GM23248 (cell line): Measurements from ENCODE around the gene KIF18A. TPM values are rescaled to one million over a fixed set of nuclear protein-coding genes. Genes with fewer than 3 reads are reported as not detected.

ENCODE experiments used
- DNase-seq: peaks from one replicate; pipeline ENCODE4 v3.0.0-alpha.2; 2015
- H2AFZ ChIP-seq: fragments of 200-600 bp; sonication (generic); 2 replicates; pipeline ENCODE4 v1.6.1; 2016; ENCODE audit warnings: antibody characterized with exemption
- H3F3A ChIP-seq: fragments of 200-600 bp; sonication (generic); 2 replicates; pipeline ENCODE4 v1.6.1; 2016; ENCODE audit warnings: mild to moderate bottlenecking, antibody characterized with exemption, mixed run types; ENCODE audit not compliant: insufficient read depth
- H3K27ac ChIP-seq: fragments of 200-600 bp; sonication (generic); 2 replicates; pipeline ENCODE4 v1.5.1; 2016; ENCODE audit warnings: mild to moderate bottlenecking
- H3K27me3 ChIP-seq: fragments of 200-600 bp; sonication (generic); replicated peaks from 2 replicates; pipeline ENCODE4 v1.6.1; 2016; ENCODE audit warnings: mild to moderate bottlenecking; ENCODE audit not compliant: insufficient read depth
- H3K36me3 ChIP-seq: fragments of 200-600 bp; sonication (generic); 2 replicates; pipeline ENCODE4 v1.6.1; 2016; ENCODE audit warnings: low read depth, mild to moderate bottlenecking
- H3K4me1 ChIP-seq: fragments of 200-600 bp; sonication (generic); 2 replicates; pipeline ENCODE4 v1.6.1; 2016; ENCODE audit warnings: mild to moderate bottlenecking; ENCODE audit not compliant: insufficient read depth
- H3K4me2 ChIP-seq: fragments of 200-600 bp; sonication (generic); one replicate; pipeline ENCODE4 v1.6.1; 2016; ENCODE audit warnings: mild to moderate bottlenecking; ENCODE audit not compliant: unreplicated experiment
- H3K4me3 ChIP-seq: fragments of 200-600 bp; sonication (generic); 2 replicates; pipeline ENCODE4 v1.5.1; 2016; ENCODE audit warnings: mild to moderate bottlenecking
- H3K79me2 ChIP-seq: fragments of 200-600 bp; sonication (generic); 2 replicates; pipeline ENCODE4 v1.6.1; 2016; ENCODE audit warnings: mild to moderate bottlenecking; ENCODE audit not compliant: insufficient read depth
- H3K9ac ChIP-seq: fragments of 200-600 bp; sonication (generic); 2 replicates; pipeline ENCODE4 v1.6.1; 2016; ENCODE audit warnings: mild to moderate bottlenecking
- H3K9me2 ChIP-seq: fragments of 200-600 bp; sonication (generic); 2 replicates; pipeline ENCODE4 v1.6.1; 2016; ENCODE audit warnings: mixed run types, mild to moderate bottlenecking, moderate library complexity; ENCODE audit not compliant: insufficient read depth
- H3K9me3 ChIP-seq: fragments of 200-600 bp; sonication (generic); one replicate; pipeline ENCODE4 v1.6.1; 2017; ENCODE audit warnings: low read depth
- H4K20me1 ChIP-seq: fragments of 200-600 bp; sonication (generic); 2 replicates; pipeline ENCODE4 v1.6.0; 2016; ENCODE audit not compliant: insufficient read depth
- EZH2 ChIP-seq: fragments of 200-600 bp; sonication (generic); IDR thresholded peaks from 2 replicates; pipeline ENCODE4 v1.6.1; 2018; ENCODE audit warnings: antibody characterized with exemption, mild to moderate bottlenecking; ENCODE audit not compliant: insufficient read depth, poor library complexity, severe bottlenecking
- EZH2phosphoT487 ChIP-seq: fragments of 200-600 bp; sonication (generic); IDR thresholded peaks from 2 replicates; pipeline ENCODE4 v1.6.1; 2018; ENCODE audit warnings: antibody characterized with exemption, moderate library complexity, mild to moderate bottlenecking, low read depth; ENCODE audit not compliant: insufficient read depth
- WGBS, 2 experiments: methylation state at CpG; one replicate each; pipeline ENCODE4 v1.1.6; 2015 to 2017; ENCODE audit warnings: low lambda C conversion rate in 2 of 2, low coverage in 1 of 2; ENCODE audit errors: missing lambda C conversion rate in 2 of 2; 5-methylcytosine and 5-hydroxymethylcytosine counted together
- in situ Hi-C: fragments of 300-500 bp; cut with MboI; formaldehyde crosslinking; loops from 2 replicates; pipeline ENCODE4 v1.15.0; 2020
- polyA plus RNA-seq: library from polyadenylated mRNA; unstranded; fragments of >200 nt; fragmentation: Nextera tagmentation; extraction: Ambion mirVana; gene quantifications from 2 replicates; pipeline ENCODE4 v1.2.1, GENCODE V29; 2016
- total RNA-seq: library from RNA; depleted of rRNA; stranded (reverse); fragments of >200 nt; shearing (Covaris generic); gene quantifications from 2 replicates; pipeline ENCODE4 v1.2.3, GENCODE V29; 2014

Gene KIF18A
- total and polyA plus RNA-seq, 2 experiments from 2014 or later, result 7.8 to 9.1 TPM

DNA sequence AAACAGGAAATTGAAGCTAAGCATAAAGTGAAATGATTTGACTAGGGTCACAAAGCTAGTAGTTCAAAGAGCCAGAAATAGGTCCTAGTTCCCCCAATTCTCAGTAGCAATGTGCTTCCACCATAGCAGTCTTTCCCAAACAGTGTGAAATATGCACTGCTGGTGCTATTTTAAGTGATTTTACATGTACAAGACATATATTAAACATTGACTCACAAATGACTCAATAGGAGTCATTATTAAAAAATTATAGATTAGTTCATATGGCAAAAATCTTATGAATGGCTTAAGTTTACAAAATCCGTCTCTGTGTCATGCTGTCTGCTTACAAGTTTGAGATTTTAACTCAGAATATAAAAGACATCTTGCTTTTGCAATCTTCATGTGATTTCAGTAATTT lies 21.4 kb downstream of the KIF18A start:
- Histone ChIP-seq H2AFZ (no peak overlapping the region), H3K27me3 (no peaks in the 10 kb centered on the region), H3K9me2 (no peaks in the 10 kb centered on the region), H3K9ac (no peak overlapping the region; the same call in 1 of the 2 replicates), H3K36me3 (peaks cover 10% of the 10 kb centered on the region; the same call in 1 of the 2 replicates), H3K27ac (peak overlapping the region; percentile 64), H3K4me2 (peak overlapping the region; percentile 34), H3K4me1 (peaks cover 41% of the 10 kb centered on the region), H3K79me2 (no peaks in the 10 kb centered on the region), H3F3A (peaks cover 25% of the 10 kb centered on the region; the same call in 1 of the 2 replicates), H3K9me3 (no peaks in the 10 kb centered on the region), H4K20me1 (no peaks in the 10 kb centered on the region), H3K4me3 (no peak overlapping the region)
- DNase-seq, result peak; percentile 83
- in situ Hi-C loops, result no loop called here
- TF ChIP-seq EZH2phosphoT487, result 0 out of 2 replicates have a peak, but pooled peaks have one; percentile 38
- no peak for TF ChIP-seq EZH2
- 0 to 4% methylated on average over 1 of the region's 1 CpG for WGBS, 2 experiments

DNA sequence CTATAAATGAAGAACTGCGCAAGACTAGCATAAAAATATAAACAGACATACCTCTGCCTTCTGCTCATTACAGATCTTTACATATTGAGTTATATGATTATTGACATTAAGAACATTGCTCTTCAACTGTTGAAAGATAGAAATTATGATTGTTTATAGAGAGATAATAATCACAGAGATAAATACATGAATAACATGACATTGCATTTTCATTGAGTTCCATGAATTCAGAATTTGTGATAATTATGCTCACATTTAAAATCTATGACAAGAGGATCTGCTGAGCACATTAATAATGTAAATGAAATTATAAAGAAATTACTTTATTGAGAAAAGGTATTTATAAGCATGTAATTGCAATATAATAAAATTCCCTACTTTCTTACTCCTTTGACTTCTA lies 24.8 kb downstream of the KIF18A start:
- H3K27me3 ChIP-seq, result no peaks in the 10 kb centered on the region
- peaks cover 7% of the 10 kb centered on the region; the same call in 1 of the 2 replicates for H3F3A ChIP-seq
- H3K4me1 ChIP-seq, result peaks cover 18% of the 10 kb centered on the region
- H3K36me3 ChIP-seq, result peaks cover 7% of the 10 kb centered on the region; the same call in 1 of the 2 replicates
- H4K20me1 ChIP-seq, result no peaks in the 10 kb centered on the region
- no peaks in the 10 kb centered on the region for H3K9me2 ChIP-seq
- H3K4me3 ChIP-seq, result no peak overlapping the region
- no peak for DNase-seq
- in situ Hi-C loops, result no loop called here
- no peak for TF ChIP-seq EZH2phosphoT487
- no peak for TF ChIP-seq EZH2
- no peak overlapping the region for H2AFZ ChIP-seq
- no peak overlapping the region for H3K27ac ChIP-seq
- H3K79me2 ChIP-seq, result no peaks in the 10 kb centered on the region
- no peaks in the 10 kb centered on the region for H3K9me3 ChIP-seq
- H3K4me2 ChIP-seq, result no peak overlapping the region
- 100% methylated on average over 1 of the region's 1 CpG for WGBS, 2 experiments
- H3K9ac ChIP-seq, result no peak overlapping the region

DNA sequence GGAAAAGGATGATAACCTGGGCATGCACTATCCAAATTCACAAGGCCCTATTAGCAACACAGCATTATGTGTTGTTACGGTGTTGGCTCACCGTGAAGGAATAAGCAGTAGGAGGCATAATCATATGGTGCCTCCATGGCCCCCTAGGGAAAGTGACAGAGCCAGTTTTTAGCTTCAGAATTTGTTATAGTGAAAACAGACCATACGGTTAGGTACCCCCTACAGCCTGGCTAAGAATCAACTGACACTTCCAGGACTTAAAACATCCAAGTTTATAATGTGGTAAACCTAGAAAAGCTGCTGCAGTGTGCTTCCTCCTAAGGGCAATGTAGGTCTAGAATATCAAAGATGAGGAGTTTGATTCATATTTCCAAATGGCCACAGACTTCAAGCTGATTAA lies 30.4 kb downstream of the KIF18A start:
- Histone ChIP-seq H3K36me3 (peaks cover 17% of the 10 kb centered on the region), H2AFZ (no peak overlapping the region)

DNA sequence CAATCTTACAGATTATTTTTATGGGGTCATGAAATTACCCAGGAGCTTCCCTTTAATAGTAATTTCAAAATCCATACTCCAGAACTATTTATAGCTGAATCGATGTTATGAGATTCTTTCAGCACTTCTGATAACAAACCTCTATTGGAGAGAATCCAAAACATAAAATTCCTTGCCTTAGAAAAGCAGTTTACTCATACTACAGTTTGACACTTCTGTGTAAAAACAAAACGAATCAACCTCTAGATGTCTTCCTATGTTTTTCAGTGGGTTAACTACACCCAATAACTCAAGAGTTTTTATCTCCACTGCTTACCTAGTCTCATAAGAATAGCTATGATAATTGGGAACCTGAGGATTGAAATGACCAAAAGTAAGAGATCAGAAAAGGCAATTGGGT lies 35.6 kb downstream of the KIF18A start:
- in situ Hi-C loops, result no loop called here
- peaks cover 9% of the 10 kb centered on the region; the same call in 1 of the 2 replicates for H3K36me3 ChIP-seq
- 35 to 41% methylated on average over 2 of the region's 2 CpGs for WGBS, 2 experiments
- H3K9me3 ChIP-seq, result no peaks in the 10 kb centered on the region
- DNase-seq, result peak; percentile 17
- H4K20me1 ChIP-seq, result no peaks in the 10 kb centered on the region
- H3K27ac ChIP-seq, result no peak overlapping the region
- no peaks in the 10 kb centered on the region for H3F3A ChIP-seq
- no peaks in the 10 kb centered on the region for H3K9me2 ChIP-seq
- H3K4me2 ChIP-seq, result no peak overlapping the region
- H3K79me2 ChIP-seq, result no peaks in the 10 kb centered on the region
- H3K4me3 ChIP-seq, result no peak overlapping the region
- H3K9ac ChIP-seq, result no peak overlapping the region
- peaks cover 12% of the 10 kb centered on the region for H3K4me1 ChIP-seq
- TF ChIP-seq EZH2phosphoT487, result no peak
- TF ChIP-seq EZH2, result no peak
- H3K27me3 ChIP-seq, result no peaks in the 10 kb centered on the region
- H2AFZ ChIP-seq, result 0 out of 2 replicates have a peak overlapping the region, but pooled peaks have one; percentile 14

More for the DNA sequence above, 30.4 kb downstream of the KIF18A start:
- Histone ChIP-seq H3K4me2 (no peak overlapping the region), H3K4me3 (no peak overlapping the region), H3K9ac (no peak overlapping the region), H3K9me3 (no peaks in the 10 kb centered on the region), H3K4me1 (peaks cover 5% of the 10 kb centered on the region), H3F3A (no peaks in the 10 kb centered on the region), H3K9me2 (no peaks in the 10 kb centered on the region), H3K27ac (no peak overlapping the region), H3K27me3 (no peaks in the 10 kb centered on the region), H3K79me2 (no peaks in the 10 kb centered on the region), H4K20me1 (no peaks in the 10 kb centered on the region)
- 85 to 87% methylated on average over 3 of the region's 3 CpGs for WGBS, 2 experiments
- no peak for DNase-seq
- in situ Hi-C loops, result no loop called here
- TF ChIP-seq EZH2phosphoT487, result no peak
- TF ChIP-seq EZH2, result no peak
